Activated CD4-positive, alpha-beta memory T cell treated with anti-CD3 and anti-CD28 coated beads, Interleukin-2, amount 10 ng/mL, durations not matched to agents 7 days and 5 days (primary cell): ENCODE measurements around the gene C9orf57. TPM values are rescaled to one million over a fixed set of nuclear protein-coding genes. Genes with fewer than 3 reads are reported as not detected.

Experiments used
- CTCF ChIA-PET: fragments of 350-600 bp; sonication (Branson Sonifier 250); formaldehyde crosslinking; loops from one replicate; lab custom pipeline; 2021; ENCODE audit warnings: antibody characterized with exemption, inconsistent platforms; lab: Charles Lee
- POLR2A ChIA-PET: fragments of 350-600 bp; sonication (Branson Sonifier 250); formaldehyde crosslinking; loops from one replicate; lab custom pipeline; 2021; ENCODE audit warnings: antibody characterized with exemption; lab: Charles Lee
- DNase-seq: peaks from one replicate; pipeline ENCODE4 v3.0.0-alpha.2; 2020
- H3K27ac Mint-ChIP-seq: one replicate; pipeline ENCODE4 v1.8.0; 2021; ENCODE audit warnings: mild to moderate bottlenecking, mixed read lengths
- H3K27me3 Mint-ChIP-seq: one replicate; pipeline ENCODE4 v1.8.0; 2021; ENCODE audit warnings: mixed read lengths
- H3K36me3 Mint-ChIP-seq: one replicate; pipeline ENCODE4 v1.8.0; 2021; ENCODE audit warnings: low read depth, mixed read lengths
- H3K4me1 Mint-ChIP-seq: one replicate; pipeline ENCODE4 v1.8.0; 2021; ENCODE audit warnings: mixed read lengths
- H3K4me3 Mint-ChIP-seq: one replicate; pipeline ENCODE4 v1.8.0; 2021; ENCODE audit warnings: mild to moderate bottlenecking, mixed read lengths
- H3K9me3 Mint-ChIP-seq: one replicate; pipeline ENCODE4 v1.8.0; 2021; ENCODE audit warnings: mixed read lengths
- total RNA-seq, 2 experiments: library from RNA; stranded (reverse); gene quantifications; one replicate each; pipeline ENCODE4 v1.2.3, GENCODE V29; 2021

Gene C9orf57
- total RNA-seq, 2 experiments from 2014 or later: not detected

- H3K36me3 Mint-ChIP-seq: no peaks in the 10 kb centered on the region
Observed at GRCh38 chr9:72042928-72043327, 17.5 kb downstream of the C9orf57 start.

DNA sequence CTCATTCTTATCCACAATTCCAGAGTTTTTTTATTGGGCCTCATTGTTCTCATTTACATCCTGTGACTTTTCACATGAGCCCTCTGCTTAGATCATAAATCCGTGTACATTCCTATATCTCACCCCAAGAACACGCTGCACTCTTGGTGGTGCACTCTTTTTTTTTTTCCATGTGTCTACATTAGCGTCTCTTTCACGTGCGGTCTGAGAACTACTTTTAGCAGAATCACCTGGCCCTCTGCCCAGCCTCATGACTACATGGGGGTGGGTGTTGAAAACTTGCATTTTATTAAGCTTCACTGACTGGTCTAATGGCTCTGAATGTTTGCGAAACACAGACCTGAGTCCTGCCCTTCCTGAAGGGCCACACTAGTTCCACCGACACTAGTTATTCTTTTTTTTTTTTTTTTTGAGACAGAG, 18.6 kb downstream of the C9orf57 start:
- no peak overlapping the region for H3K27ac Mint-ChIP-seq

More at GRCh38 chr9:72042928-72043327, 17.5 kb downstream of the C9orf57 start:
- Mint-ChIP-seq H3K27me3 (peaks cover 29% of the 10 kb centered on the region), H3K9me3 (no peaks in the 10 kb centered on the region), H3K4me1 (peaks cover 4% of the 10 kb centered on the region), H3K27ac (no peak overlapping the region), H3K4me3 (no peak overlapping the region)
- POLR2A ChIA-PET: no interaction called here
- no peak for DNase-seq
- CTCF ChIA-PET: no interaction called here

GRCh38 chr9:72041369-72041768, 19.0 kb downstream of the C9orf57 start:
- H3K9me3 Mint-ChIP-seq: no peaks in the 10 kb centered on the region
- ChIA-PET CTCF (interaction anchor here (3.1 to 3.4 kb wide), 3 partner anchors 11 to 230 kb away, joined by 17 to 74 read pairs (median 51); no protein-coding TSS in a partner anchor), POLR2A (no interaction called here)
- no peaks in the 10 kb centered on the region for H3K36me3 Mint-ChIP-seq
- no peak overlapping the region for H3K27ac Mint-ChIP-seq
- no peak overlapping the region for H3K4me3 Mint-ChIP-seq
- H3K27me3 Mint-ChIP-seq: peaks cover 28% of the 10 kb centered on the region
- peaks cover 4% of the 10 kb centered on the region for H3K4me1 Mint-ChIP-seq
- DNase-seq: no peak

More for the DNA sequence above, 18.6 kb downstream of the C9orf57 start:
- H3K27me3 Mint-ChIP-seq: peaks cover 28% of the 10 kb centered on the region
- H3K36me3 Mint-ChIP-seq: no peaks in the 10 kb centered on the region
- ChIA-PET POLR2A (interaction anchor here (0.6 kb wide), 1 partner anchor 44 kb away, joined by 3 read pairs; no protein-coding TSS in a partner anchor), CTCF (interaction anchor here (3.4 kb wide), 1 partner anchor 11 kb away, joined by 17 read pairs; no protein-coding TSS in a partner anchor)
- peaks cover 4% of the 10 kb centered on the region for H3K4me1 Mint-ChIP-seq
- no peaks in the 10 kb centered on the region for H3K9me3 Mint-ChIP-seq
- no peak overlapping the region for H3K4me3 Mint-ChIP-seq
- no peak for DNase-seq

GRCh38 chr9:72039532-72039931, 20.9 kb downstream of the C9orf57 start:
- CTCF ChIA-PET: interaction anchor here (0.7 to 3.4 kb wide), 37 partner anchors 9 to 1040 kb away, joined by 3 to 74 read pairs (median 4); no protein-coding TSS in a partner anchor
- no peak overlapping the region for H3K4me3 Mint-ChIP-seq
- no peaks in the 10 kb centered on the region for H3K9me3 Mint-ChIP-seq

DNA sequence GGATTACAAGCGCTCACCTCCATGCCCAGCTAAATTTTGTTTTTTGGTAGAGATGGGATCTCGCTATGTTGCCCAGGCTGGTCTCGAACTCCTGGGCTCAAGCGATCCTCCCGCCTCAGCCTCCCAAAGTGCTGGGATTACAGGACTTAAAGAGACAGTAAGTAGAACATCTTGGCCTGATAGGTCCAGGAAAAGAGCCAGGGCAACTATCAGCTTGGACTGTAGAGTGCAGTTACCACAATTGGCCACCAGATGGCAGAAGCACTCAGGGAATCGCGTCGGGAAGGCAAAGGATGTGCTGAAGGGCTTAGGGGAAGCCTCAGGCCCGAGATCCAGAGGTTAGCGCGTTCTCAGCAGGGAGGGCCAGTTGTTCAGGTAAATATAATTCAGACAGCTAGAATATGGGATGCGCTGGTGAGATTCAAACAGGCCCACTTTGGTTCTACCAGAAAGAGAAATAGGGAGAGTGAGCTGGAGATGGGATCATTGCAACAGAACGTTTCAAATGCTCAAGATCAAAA, 21.5 kb downstream of the C9orf57 start:
- peaks cover 4% of the 10 kb centered on the region for H3K4me1 Mint-ChIP-seq
- ChIA-PET POLR2A (no interaction called here), CTCF (interaction anchor here (0.5 to 3.4 kb wide), 41 partner anchors 8 to 1041 kb away, joined by 3 to 74 read pairs (median 4); no protein-coding TSS in a partner anchor)
- no peak overlapping the region for H3K27ac Mint-ChIP-seq
- H3K9me3 Mint-ChIP-seq: no peaks in the 10 kb centered on the region
- peaks cover 32% of the 10 kb centered on the region for H3K27me3 Mint-ChIP-seq
- DNase-seq: peak; percentile 69
- H3K36me3 Mint-ChIP-seq: no peaks in the 10 kb centered on the region
- H3K4me3 Mint-ChIP-seq: no peak overlapping the region

More at GRCh38 chr9:72039532-72039931, 20.9 kb downstream of the C9orf57 start:
- Mint-ChIP-seq H3K27ac (no peak overlapping the region), H3K36me3 (no peaks in the 10 kb centered on the region), H3K27me3 (peaks cover 34% of the 10 kb centered on the region), H3K4me1 (peaks cover 4% of the 10 kb centered on the region)
- DNase-seq: no peak
- POLR2A ChIA-PET: no interaction called here

- Mint-ChIP-seq H3K27me3 (peaks cover 28% of the 10 kb centered on the region), H3K9me3 (no peaks in the 10 kb centered on the region), H3K27ac (no peak overlapping the region), H3K36me3 (no peaks in the 10 kb centered on the region), H3K4me3 (no peak overlapping the region), H3K4me1 (peaks cover 4% of the 10 kb centered on the region)
- ChIA-PET POLR2A (no interaction called here), CTCF (interaction anchor here (0.5 to 3.4 kb wide), 28 partner anchors 8 to 784 kb away, joined by 3 to 74 read pairs (median 4); no protein-coding TSS in a partner anchor)
- no peak for DNase-seq
Observed at GRCh38 chr9:72038408-72038807, 22.0 kb downstream of the C9orf57 start.

DNA sequence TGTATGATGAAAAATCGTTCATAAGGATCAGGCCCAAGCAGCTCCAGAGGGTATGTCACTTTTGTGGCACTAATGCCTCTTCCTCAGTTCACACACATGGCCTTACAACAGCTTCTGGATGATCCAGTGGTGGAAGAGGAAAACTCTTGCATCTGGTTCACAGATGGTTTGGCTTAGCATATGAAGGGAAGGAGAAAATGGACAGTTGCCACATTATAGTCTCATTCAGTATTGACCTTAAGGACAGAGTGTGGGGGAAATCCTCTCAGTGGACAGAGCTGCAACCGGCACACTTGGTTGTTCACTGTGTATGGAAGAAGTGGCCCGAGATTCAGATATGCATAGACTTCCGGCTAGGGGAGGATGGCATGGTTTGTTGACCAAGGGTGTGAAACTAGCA, 22.8 kb downstream of the C9orf57 start:
- peaks cover 20% of the 10 kb centered on the region for H3K27me3 Mint-ChIP-seq
- ChIA-PET POLR2A (no interaction called here), CTCF (no interaction called here)
- no peaks in the 10 kb centered on the region for H3K9me3 Mint-ChIP-seq
- H3K36me3 Mint-ChIP-seq: no peaks in the 10 kb centered on the region
- no peak overlapping the region for H3K27ac Mint-ChIP-seq
- no peak for DNase-seq
- H3K4me3 Mint-ChIP-seq: no peak overlapping the region
- peaks cover 4% of the 10 kb centered on the region for H3K4me1 Mint-ChIP-seq

- Mint-ChIP-seq H3K9me3 (no peaks in the 10 kb centered on the region), H3K36me3 (no peaks in the 10 kb centered on the region), H3K4me3 (no peak overlapping the region), H3K27ac (no peak overlapping the region), H3K27me3 (peaks cover 8% of the 10 kb centered on the region), H3K4me1 (peaks cover 3% of the 10 kb centered on the region)
- ChIA-PET POLR2A (no interaction called here), CTCF (interaction anchor here (0.8 to 2.8 kb wide), 2 partner anchors 9 to 224 kb away, joined by 3 to 17 read pairs; no protein-coding TSS in a partner anchor)
- no peak for DNase-seq
Observed at GRCh38 chr9:72030767-72031166, 29.6 kb downstream of the C9orf57 start.

DNA sequence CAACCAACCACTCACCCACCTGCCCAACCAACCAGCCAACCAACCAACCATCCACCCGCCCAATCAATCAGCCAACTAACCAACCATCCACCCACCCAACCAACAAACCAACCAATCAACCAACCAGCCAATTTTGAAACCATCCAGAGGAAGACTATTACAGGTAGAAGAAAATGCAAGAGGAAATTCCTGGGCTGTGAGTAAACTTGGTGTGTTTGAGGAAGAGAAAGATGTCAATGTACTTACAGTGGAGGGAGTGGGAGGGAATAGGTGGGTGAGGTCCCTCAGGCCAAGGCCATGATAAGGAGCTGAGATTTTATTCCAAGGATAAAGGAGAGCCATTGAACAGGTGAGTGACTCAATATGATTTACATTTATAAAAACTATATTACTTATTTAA, 30.4 kb downstream of the C9orf57 start:
- H3K36me3 Mint-ChIP-seq: no peaks in the 10 kb centered on the region
- peaks cover 7% of the 10 kb centered on the region for H3K4me1 Mint-ChIP-seq
- POLR2A ChIA-PET: no interaction called here
- H3K27ac Mint-ChIP-seq: no peak overlapping the region
- peaks cover 2% of the 10 kb centered on the region for H3K27me3 Mint-ChIP-seq
- H3K4me3 Mint-ChIP-seq: no peak overlapping the region
- DNase-seq: no peak
- no peaks in the 10 kb centered on the region for H3K9me3 Mint-ChIP-seq
- CTCF ChIA-PET: interaction anchor here (2.8 kb wide), 1 partner anchor 10 kb away, joined by 17 read pairs; no protein-coding TSS in a partner anchor

DNA sequence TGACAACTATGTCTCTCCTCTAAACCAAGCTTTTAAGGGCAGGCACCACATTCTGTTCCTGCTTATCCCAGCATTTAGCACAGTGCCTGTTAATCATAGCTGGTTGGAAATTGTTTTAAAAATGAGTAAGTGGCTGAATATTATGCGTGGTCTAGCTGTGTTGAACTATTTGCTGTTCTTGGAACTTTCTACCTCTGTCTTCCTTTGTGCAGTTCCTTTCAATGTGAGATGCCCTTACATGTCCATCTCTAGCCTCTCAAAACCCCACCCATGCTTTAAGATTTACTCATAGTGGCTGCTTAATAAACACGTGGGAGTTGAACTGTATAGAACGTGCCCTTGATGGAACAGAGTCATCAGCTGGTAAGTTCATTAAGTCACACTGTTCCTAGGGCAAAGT, 34.5 kb downstream of the C9orf57 start:
- Mint-ChIP-seq H3K36me3 (no peaks in the 10 kb centered on the region), H3K4me1 (peaks cover 9% of the 10 kb centered on the region), H3K9me3 (no peaks in the 10 kb centered on the region), H3K4me3 (no peak overlapping the region), H3K27ac (peak overlapping the region; percentile 3), H3K27me3 (no peaks in the 10 kb centered on the region)
- ChIA-PET CTCF (interaction anchor here (0.8 to 5.0 kb wide), 18 partner anchors 13 to 536 kb away, joined by 3 to 104 read pairs (median 7); partner anchors contain the start of genes ABHD17B and C9orf85), POLR2A (interaction anchor here (0.9 to 2.1 kb wide), 3 partner anchors 115 to 257 kb away, joined by 3 to 6 read pairs (median 4); partner anchors contain the start of genes ABHD17B and C9orf85)
- DNase-seq: no peak

GRCh38 chr9:72023596-72023995, 36.8 kb downstream of the C9orf57 start:
- CTCF ChIA-PET: interaction anchor here (0.8 to 5.0 kb wide), 9 partner anchors 7 to 396 kb away, joined by 3 to 104 read pairs (median 13); no protein-coding TSS in a partner anchor
- H3K36me3 Mint-ChIP-seq: no peaks in the 10 kb centered on the region
- no peaks in the 10 kb centered on the region for H3K27me3 Mint-ChIP-seq
- H3K4me3 Mint-ChIP-seq: no peak overlapping the region
- no peaks in the 10 kb centered on the region for H3K9me3 Mint-ChIP-seq
- DNase-seq: no peak
- POLR2A ChIA-PET: no interaction called here
- H3K27ac Mint-ChIP-seq: no peak overlapping the region
- peaks cover 9% of the 10 kb centered on the region for H3K4me1 Mint-ChIP-seq

- no peak overlapping the region for H3K4me3 Mint-ChIP-seq
- ChIA-PET CTCF (interaction anchor here (0.8 to 5.0 kb wide), 4 partner anchors 201 to 218 kb away, joined by 3 to 104 read pairs (median 22); no protein-coding TSS in a partner anchor), POLR2A (no interaction called here)
- no peaks in the 10 kb centered on the region for H3K9me3 Mint-ChIP-seq
- H3K4me1 Mint-ChIP-seq: peaks cover 9% of the 10 kb centered on the region
- H3K36me3 Mint-ChIP-seq: no peaks in the 10 kb centered on the region
- H3K27me3 Mint-ChIP-seq: no peaks in the 10 kb centered on the region
- no peak overlapping the region for H3K27ac Mint-ChIP-seq
- DNase-seq: no peak
Observed at GRCh38 chr9:72022841-72023240, 37.6 kb downstream of the C9orf57 start.

DNA sequence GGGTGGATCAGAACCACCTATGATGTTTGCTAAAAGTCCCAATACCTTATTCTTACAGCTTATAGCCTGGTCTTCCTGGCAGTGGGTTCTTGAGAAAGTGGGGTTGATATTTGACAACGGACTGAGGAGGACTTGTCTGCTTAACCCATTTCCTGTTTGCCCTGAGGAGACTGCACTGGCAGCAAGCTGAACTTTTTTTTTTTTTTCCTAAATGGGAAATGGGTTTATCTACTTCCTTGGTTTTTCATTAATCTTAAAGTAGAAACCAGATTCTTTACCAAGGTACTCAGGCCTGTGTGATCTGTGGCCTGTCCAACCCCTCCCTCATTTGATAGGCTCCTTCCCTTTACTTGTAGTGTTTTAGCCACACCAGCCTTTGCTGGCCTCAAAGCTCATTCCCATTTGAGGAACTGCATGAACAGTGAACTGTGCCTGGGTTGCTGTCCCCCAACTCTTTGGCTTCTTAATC, 47.1 kb downstream of the C9orf57 start:
- H3K27ac Mint-ChIP-seq: no peak overlapping the region

More for the DNA sequence above, 47.1 kb downstream of the C9orf57 start:
- ChIA-PET CTCF (interaction anchor here (1.0 kb wide), 2 partner anchors 26 to 180 kb away, joined by 3 to 4 read pairs; no protein-coding TSS in a partner anchor), POLR2A (interaction anchor here (0.7 kb wide), 1 partner anchor 255 kb away, joined by 4 read pairs; no protein-coding TSS in a partner anchor)
- DNase-seq: no peak
- Mint-ChIP-seq H3K4me3 (no peak overlapping the region), H3K9me3 (no peaks in the 10 kb centered on the region), H3K4me1 (peaks cover 5% of the 10 kb centered on the region), H3K36me3 (no peaks in the 10 kb centered on the region), H3K27me3 (no peaks in the 10 kb centered on the region)
